Measurements from ENCODE around the gene WLS.
A peak's percentile ranks its signal among the peaks of the same experiment; 100 is the strongest.
"Not testable (repeated sequence)": the region's sequence is repeated elsewhere in the genome, so short reads cannot be mapped to it uniquely, and the experiment has no call there.

Gene WLS

DNA sequence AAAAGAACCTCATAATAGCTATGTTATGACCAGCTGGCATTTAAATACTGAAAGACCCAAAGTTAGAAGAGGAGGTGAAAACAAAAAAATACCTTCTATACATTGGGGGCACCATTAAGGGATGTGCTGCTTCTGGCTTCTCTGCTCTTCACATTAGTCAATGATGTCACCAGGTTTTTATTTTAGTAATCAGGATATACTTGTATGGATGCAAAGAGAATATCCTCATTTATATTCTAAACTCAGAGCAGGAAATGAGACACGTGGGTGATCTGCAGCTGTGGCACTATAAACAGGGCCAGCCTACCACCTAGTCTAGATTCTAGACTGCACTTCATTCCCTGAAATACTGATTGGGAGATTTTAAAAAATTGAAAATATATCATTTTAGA lies 51.2 kb downstream of the WLS start:
- no peaks in the 10 kb centered on the region; the same call in 1 of the 2 replicates for H3K36me3 ChIP-seq (ENCODE audit: insufficient read depth, low read length)
- no peaks in the 10 kb centered on the region for H3K27me3 ChIP-seq (ENCODE audit: insufficient read depth, low read length)
- H3K4me1 ChIP-seq (ENCODE audit: control insufficient read depth, insufficient read depth, low read length, unreplicated experiment) = peaks cover 37% of the 10 kb centered on the region
- peaks cover under 1% of the 10 kb centered on the region for H3K79me2 ChIP-seq (ENCODE audit: control insufficient read depth, insufficient read depth, low read length, unreplicated experiment)
- no peak overlapping the region for H3K27ac ChIP-seq (ENCODE audit: low read depth, low read length)
- no peak overlapping the region for H3K4me3 ChIP-seq (ENCODE audit: low read depth, low read length)
- H2AFZ ChIP-seq (ENCODE audit: low read length, unreplicated experiment) = no peak overlapping the region

DNA sequence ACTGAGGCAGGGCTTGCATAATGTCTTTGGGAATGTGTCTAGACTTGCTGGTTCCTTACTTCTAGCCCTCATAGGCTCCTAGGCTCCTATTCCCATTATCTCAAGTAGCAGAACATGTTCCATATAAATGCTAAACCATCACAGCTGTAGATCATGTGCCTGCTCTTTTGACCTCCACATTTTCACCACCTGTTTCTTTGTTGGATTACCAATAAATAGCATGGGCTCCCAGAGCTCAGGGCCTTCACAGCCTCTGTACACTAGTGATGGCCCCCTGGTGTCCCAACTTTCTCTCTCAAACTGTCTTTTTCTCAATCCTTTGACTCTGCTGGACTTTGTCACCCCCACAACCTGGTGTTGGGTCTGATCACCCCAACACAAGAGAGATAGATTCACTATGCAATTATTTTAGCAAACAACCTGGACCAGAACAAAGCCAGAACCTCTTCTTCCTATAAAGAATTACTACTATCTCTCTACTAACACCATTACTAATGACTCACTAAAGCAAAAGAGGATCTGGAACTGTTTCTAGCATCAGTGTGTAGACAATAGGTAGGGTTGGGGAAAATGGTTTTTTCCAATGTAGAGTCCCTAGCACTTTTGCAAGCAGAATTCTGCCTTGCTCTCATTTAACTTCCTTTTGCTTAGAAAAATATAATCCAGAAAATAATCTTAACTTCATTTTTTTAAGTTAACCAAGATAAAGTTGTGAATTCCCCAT lies 51.7 kb downstream of the WLS start:
- Histone ChIP-seq H2AFZ (ENCODE audit: low read length, unreplicated experiment) (no peak overlapping the region), H3K4me3 (ENCODE audit: low read depth, low read length) (no peak overlapping the region), H3K27ac (ENCODE audit: low read depth, low read length) (no peak overlapping the region), H3K79me2 (ENCODE audit: control insufficient read depth, insufficient read depth, low read length, unreplicated experiment) (peaks cover 6% of the 10 kb centered on the region), H3K4me1 (ENCODE audit: control insufficient read depth, insufficient read depth, low read length, unreplicated experiment) (peaks cover 43% of the 10 kb centered on the region), H3K36me3 (ENCODE audit: insufficient read depth, low read length) (no peaks in the 10 kb centered on the region; the same call in 1 of the 2 replicates), H3K27me3 (ENCODE audit: insufficient read depth, low read length) (no peaks in the 10 kb centered on the region)

DNA sequence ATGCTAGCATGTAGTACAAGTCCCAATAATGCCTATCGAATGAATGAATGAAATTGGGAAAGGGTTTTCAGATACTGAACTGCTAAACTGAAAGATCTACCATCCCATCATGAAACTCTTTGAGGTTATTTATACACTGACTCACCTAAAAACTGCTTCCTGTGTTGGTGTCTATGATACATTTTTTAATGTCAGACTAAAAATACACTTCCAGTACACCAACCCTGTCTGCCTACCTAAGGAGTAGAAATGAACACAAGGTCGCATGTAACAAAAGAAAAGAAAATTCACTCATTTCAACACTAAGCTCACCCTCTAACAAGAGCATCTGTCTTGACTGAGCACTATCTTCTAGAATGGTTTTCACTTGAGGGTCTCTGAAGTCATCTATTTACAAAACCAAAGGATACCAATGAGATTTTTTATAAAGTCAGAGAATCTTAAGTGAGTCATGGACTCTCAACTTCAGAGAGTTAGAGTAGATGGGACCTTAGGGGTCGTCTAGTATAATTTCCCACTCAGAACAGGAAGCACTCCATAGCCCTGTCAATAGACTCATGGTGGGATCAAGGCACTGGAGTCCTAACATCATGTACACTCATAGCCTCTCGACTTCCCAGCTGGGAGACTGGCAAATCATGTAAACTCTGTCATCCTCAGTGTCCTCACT lies 53.4 kb downstream of the WLS start:
- peaks cover 6% of the 10 kb centered on the region for H3K79me2 ChIP-seq (ENCODE audit: control insufficient read depth, insufficient read depth, low read length, unreplicated experiment)
- H3K4me3 ChIP-seq (ENCODE audit: low read depth, low read length) = peak overlapping the region; percentile 1; the same call in 1 of the 2 replicates
- H3K36me3 ChIP-seq (ENCODE audit: insufficient read depth, low read length) = no peaks in the 10 kb centered on the region
- H3K4me1 ChIP-seq (ENCODE audit: control insufficient read depth, insufficient read depth, low read length, unreplicated experiment) = peaks cover 58% of the 10 kb centered on the region
- H3K27me3 ChIP-seq (ENCODE audit: insufficient read depth, low read length) = no peaks in the 10 kb centered on the region
- peak overlapping the region; percentile 74 for H3K27ac ChIP-seq (ENCODE audit: low read depth, low read length)
- no peak overlapping the region for H2AFZ ChIP-seq (ENCODE audit: low read length, unreplicated experiment)

DNA sequence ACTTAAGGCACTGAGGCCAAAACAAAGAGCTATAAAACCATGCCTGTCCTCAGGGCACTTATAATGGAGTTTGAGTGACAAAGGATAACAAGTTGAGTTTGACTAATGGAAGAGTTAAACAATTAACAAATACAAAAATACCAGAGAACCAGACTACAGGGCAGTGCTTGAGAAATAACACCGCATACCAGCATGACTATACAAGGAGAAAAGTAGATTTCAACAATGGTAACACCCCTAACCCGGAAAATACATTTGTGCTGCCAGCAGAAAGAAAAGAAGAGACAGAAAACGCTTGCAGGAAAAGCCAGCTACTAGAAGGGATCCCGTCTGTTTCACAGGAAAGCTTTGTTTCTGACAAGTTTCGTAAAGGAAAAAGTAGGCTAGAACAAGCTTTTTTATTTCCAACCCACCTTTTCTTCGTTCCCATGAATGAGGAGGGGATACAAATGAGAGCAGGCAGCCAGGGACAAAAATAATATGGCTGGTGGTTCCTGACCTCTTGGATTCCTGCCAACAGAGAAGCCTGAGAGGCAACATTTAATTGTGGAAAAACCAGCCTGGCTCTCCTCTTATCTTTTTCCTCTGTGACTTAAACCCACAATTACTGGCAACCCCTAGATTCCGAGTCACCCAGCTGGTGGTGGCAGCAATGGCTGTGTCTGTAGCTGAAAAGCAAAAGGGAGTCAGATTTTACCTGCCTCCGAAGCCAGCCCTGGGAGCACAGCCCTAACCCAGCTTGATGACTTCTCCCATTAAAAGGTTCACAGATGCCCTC lies 56.5 kb downstream of the WLS start:
- no peaks in the 10 kb centered on the region for H3K36me3 ChIP-seq (ENCODE audit: insufficient read depth, low read length)
- H3K79me2 ChIP-seq (ENCODE audit: control insufficient read depth, insufficient read depth, low read length, unreplicated experiment) = peaks cover 16% of the 10 kb centered on the region
- peaks cover 70% of the 10 kb centered on the region for H3K4me1 ChIP-seq (ENCODE audit: control insufficient read depth, insufficient read depth, low read length, unreplicated experiment)
- H3K27ac ChIP-seq (ENCODE audit: low read depth, low read length) = peak overlapping the region; percentile 75
- no peaks in the 10 kb centered on the region for H3K27me3 ChIP-seq (ENCODE audit: insufficient read depth, low read length)
- H3K4me3 ChIP-seq (ENCODE audit: low read depth, low read length) = no peak overlapping the region
- H2AFZ ChIP-seq (ENCODE audit: low read length, unreplicated experiment) = no peak overlapping the region

DNA sequence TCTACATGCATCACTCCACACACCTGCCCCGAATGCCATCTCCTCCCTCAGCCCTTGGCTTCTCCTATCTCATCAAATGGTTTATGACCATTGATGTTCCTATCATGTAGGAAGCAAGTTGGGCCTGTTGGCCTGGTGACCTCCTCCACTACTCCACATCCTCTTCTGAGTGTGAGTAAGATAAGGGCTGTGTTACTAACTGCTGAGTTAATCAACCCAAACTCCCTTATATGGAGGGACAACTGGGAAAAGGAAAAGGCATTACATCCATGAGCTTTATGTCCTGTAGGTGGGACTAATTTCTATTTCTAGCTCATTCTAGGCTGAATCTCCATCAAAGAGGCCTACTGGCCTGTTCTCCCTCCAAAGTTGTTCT lies 57.6 kb downstream of the WLS start:
- no peak overlapping the region for H2AFZ ChIP-seq (ENCODE audit: low read length, unreplicated experiment)
- H3K4me3 ChIP-seq (ENCODE audit: low read depth, low read length) = peak overlapping the region; percentile 1; the same call in 1 of the 2 replicates
- H3K4me1 ChIP-seq (ENCODE audit: control insufficient read depth, insufficient read depth, low read length, unreplicated experiment) = peaks cover 66% of the 10 kb centered on the region
- H3K27ac ChIP-seq (ENCODE audit: low read depth, low read length) = peak overlapping the region; percentile 75
- H3K79me2 ChIP-seq (ENCODE audit: control insufficient read depth, insufficient read depth, low read length, unreplicated experiment) = peaks cover 16% of the 10 kb centered on the region
- H3K36me3 ChIP-seq (ENCODE audit: insufficient read depth, low read length) = no peaks in the 10 kb centered on the region
- no peaks in the 10 kb centered on the region for H3K27me3 ChIP-seq (ENCODE audit: insufficient read depth, low read length)

DNA sequence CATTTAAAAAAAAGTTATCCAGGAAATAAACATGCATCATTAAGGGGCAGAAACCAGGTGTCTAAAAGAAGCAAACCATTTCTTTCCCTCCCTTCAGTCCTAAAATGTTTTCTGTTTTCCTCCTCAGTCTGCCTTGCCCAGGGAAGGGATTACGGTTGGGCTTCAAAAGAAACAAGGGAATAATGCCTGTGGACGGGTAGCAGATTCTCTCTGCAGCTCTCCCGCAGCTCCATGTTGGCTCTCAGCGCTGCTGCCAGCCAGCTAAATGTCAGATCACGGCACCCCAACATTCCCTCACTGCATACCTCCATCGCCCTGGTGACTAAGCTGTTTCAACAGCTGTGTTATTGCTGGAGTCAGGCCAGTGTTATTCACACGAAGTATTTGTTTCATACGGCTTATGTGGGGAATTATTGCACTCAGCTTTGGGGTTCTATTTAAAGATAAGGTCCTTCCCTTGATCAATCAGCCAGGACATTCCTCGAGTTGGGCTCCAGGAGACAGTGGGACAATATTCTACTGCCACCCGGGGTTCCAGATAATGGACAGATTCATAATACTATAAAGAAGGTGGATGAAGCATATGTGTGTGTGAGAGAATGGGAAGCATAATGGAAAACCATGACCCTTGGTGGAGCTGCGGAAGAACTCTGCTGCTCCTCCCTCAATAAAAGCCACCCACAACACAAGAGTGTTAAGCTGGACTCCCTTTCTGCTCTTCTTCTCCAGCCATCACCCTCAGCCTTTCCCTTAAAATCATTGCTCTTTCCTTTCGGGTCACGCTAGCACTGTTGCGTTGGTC lies 58.2 kb downstream of the WLS start:
- Histone ChIP-seq H3K27me3 (ENCODE audit: insufficient read depth, low read length) (no peaks in the 10 kb centered on the region), H3K36me3 (ENCODE audit: insufficient read depth, low read length) (no peaks in the 10 kb centered on the region), H3K79me2 (ENCODE audit: control insufficient read depth, insufficient read depth, low read length, unreplicated experiment) (peaks cover 16% of the 10 kb centered on the region), H3K4me3 (ENCODE audit: low read depth, low read length) (peak overlapping the region; percentile 39), H3K27ac (ENCODE audit: low read depth, low read length) (peak overlapping the region; percentile 75), H2AFZ (ENCODE audit: low read length, unreplicated experiment) (no peak overlapping the region), H3K4me1 (ENCODE audit: control insufficient read depth, insufficient read depth, low read length, unreplicated experiment) (peaks cover 61% of the 10 kb centered on the region)

DNA sequence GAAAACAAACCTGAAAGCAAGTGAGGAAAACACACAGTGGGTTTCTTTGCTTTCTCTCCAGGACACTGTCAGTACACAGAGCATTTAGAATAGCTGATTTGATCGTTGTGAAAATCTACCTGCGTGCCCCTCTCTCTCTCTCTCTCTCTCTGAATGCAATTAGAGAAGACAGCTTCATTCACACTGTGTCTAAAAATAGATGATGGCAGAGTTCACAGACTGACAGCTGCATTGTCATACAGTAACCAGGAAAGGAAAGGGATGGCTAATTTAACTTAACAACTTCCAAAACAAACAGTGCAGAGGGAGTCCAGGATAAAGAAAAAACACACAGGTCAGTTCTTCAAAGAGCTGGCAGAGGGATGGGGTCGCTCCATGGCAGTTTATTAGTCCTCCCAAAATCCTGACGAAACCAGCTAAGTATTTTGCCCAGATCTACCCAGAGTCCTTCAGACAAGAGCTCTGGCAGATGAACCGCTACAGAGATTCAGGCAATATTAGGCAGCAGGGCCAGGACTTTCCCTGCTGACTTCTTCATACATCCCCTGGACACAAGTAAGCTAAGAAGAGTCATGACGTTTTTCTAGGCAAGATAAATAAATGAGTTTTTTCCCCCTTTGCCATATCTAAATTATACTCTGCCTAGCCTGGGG lies 58.9 kb downstream of the WLS start:
- Histone ChIP-seq H3K4me3 (ENCODE audit: low read depth, low read length) (peak overlapping the region; percentile 39), H3K79me2 (ENCODE audit: control insufficient read depth, insufficient read depth, low read length, unreplicated experiment) (peaks cover 16% of the 10 kb centered on the region), H3K36me3 (ENCODE audit: insufficient read depth, low read length) (no peaks in the 10 kb centered on the region), H3K27me3 (ENCODE audit: insufficient read depth, low read length) (no peaks in the 10 kb centered on the region), H2AFZ (ENCODE audit: low read length, unreplicated experiment) (no peak overlapping the region), H3K27ac (ENCODE audit: low read depth, low read length) (peak overlapping the region; percentile 75), H3K4me1 (ENCODE audit: control insufficient read depth, insufficient read depth, low read length, unreplicated experiment) (peaks cover 62% of the 10 kb centered on the region)

DNA sequence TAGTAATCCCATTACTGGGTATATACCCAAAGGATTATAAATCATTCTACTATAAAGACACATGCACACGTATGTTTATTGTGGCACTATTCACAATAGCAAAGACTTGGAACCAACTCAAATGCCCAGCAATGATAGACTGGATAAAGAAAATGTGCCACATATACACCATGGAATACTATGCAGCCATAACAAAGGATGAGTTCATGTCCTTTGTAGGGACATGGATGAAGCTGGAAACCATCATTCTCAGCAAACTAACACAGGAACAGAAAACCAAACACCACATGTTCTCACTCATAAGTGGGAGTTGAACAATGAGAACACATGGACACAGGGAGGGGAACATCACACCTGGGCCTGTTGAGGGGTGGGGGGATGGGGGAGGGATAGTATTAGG lies 60.5 kb downstream of the WLS start:
- not testable (repeated sequence) for H2AFZ ChIP-seq (ENCODE audit: low read length, unreplicated experiment); H3K27me3 ChIP-seq (ENCODE audit: insufficient read depth, low read length); H3K4me3 ChIP-seq (ENCODE audit: low read depth, low read length); H3K27ac ChIP-seq (ENCODE audit: low read depth, low read length); H3K36me3 ChIP-seq (ENCODE audit: insufficient read depth, low read length)
- Histone ChIP-seq H3K4me1 (ENCODE audit: control insufficient read depth, insufficient read depth, low read length, unreplicated experiment) (peaks cover 45% of the 10 kb centered on the region), H3K79me2 (ENCODE audit: control insufficient read depth, insufficient read depth, low read length, unreplicated experiment) (peaks cover 19% of the 10 kb centered on the region)

DNA sequence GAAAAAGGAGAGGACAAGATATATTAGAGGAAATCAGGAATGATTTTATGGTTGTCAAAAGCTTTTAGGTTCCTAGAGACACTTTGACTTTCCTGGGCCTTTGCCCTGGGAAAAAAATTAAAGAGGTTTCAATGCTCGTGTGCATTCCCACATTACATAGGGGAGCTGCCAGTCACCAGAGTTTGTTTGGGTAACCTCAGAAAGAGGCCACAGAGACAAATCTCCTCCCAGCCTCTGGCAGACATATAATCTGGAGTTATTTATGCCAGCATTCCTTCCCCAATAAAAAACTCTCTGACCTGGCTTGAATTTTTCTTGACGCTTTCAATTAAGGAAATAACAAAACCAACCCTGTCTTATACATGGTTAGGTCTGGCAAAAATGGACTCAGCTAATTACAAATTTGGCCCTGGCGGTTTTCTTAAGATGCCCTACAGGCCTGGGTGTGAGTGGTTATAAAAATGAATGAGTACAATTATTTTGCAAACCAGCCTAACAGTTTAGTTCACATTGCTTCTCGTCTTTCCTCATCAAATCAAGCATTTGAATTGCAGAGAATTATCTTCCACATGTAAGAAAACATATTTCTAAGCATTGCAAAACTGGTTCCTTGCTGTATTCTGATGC lies 63.7 kb downstream of the WLS start:
- Histone ChIP-seq H2AFZ (ENCODE audit: low read length, unreplicated experiment) (no peak overlapping the region), H3K4me1 (ENCODE audit: control insufficient read depth, insufficient read depth, low read length, unreplicated experiment) (peaks cover 18% of the 10 kb centered on the region), H3K27ac (ENCODE audit: low read depth, low read length) (no peak overlapping the region), H3K36me3 (ENCODE audit: insufficient read depth, low read length) (peaks cover 3% of the 10 kb centered on the region; the same call in 1 of the 2 replicates), H3K79me2 (ENCODE audit: control insufficient read depth, insufficient read depth, low read length, unreplicated experiment) (peaks cover 13% of the 10 kb centered on the region), H3K4me3 (ENCODE audit: low read depth, low read length) (no peak overlapping the region), H3K27me3 (ENCODE audit: insufficient read depth, low read length) (no peaks in the 10 kb centered on the region)

All from ACC112 (cell line).